Vagina (tissue), 2 donors: ENCODE results near the gene FNDC11.

Experiments
- CTCF ChIP-seq, 3 experiments: fragments of 450-650 bp in 2 of 3; fragments of 200-600 bp in 1 of 3; sonication (generic) in 1 of 3; IDR thresholded peaks; one replicate each; pipeline ENCODE4 v1.5.1; 2017 to 2019; ENCODE audit warnings: antibody characterized with exemption in 3 of 3, mild to moderate bottlenecking in 2 of 3, moderate library complexity in 2 of 3
- POLR2AphosphoS5 ChIP-seq, 2 donors: sonication (generic); formaldehyde crosslinking; IDR thresholded peaks; one replicate each; pipeline ENCODE4 v1.9.0; 2017; ENCODE audit warnings: antibody characterized with exemption in 2 of 2, mild to moderate bottlenecking in 2 of 2, low read depth in 1 of 2; ENCODE audit not compliant: insufficient read depth in 1 of 2

DNA sequence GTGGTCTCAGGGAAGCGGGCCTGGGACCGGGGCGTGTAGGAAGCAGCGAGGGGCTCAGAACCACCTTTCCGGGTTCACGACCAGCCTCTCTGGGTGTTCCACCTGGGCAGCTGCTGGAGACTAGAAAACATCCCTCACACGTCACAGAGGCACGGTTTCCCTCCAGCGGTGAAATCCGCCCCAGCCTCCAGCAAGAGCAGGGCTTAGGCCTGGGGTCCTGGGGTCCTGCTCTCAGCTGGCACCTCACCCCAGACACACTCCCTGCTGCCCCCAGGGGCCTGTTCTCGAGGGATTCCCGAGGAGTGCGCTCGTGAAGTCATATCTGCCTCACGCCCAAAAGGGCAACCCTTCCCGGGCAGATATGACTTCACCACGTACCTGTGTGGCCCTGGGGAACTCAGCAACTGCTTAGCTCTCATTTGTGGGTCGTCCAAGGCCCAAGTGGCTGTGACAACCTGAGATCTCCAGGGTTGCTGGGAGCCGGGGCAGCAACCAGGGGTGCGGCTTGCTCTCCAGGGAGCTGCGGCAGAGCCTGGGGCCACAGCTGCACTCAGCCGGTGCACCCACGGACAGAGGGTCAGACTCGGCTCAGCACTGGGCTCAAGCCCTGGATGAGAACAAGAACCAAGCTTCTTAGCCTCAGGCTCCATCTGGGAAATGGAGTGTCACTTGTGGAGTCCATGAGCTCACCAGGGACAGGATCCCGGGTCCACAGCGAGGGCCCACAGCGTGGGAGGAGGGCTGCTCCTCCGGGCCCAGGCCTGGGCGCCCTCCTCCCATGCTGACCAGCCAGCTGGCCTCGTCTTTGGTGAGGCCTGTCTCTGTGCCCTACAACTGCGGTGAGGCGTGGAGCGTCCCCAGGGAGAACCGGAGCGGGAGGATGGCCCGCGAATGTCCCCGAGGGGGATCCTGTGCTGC lies 661 bp downstream of the FNDC11 start:
- TF ChIP-seq POLR2AphosphoS5 (IDR thresholded peaks at IDR 0.05; ENCODE audit: insufficient read depth in 1 of 2, low read depth in 1 of 2) (no peak), CTCF (IDR thresholded peaks at IDR 0.05) (no peak)
